H9 (cell line): ENCODE measurements around the gene SPACA5. TPM values are rescaled to one million over a fixed set of nuclear protein-coding genes. Genes with fewer than 3 reads are reported as not detected.
A peak's percentile ranks its signal among the peaks of the same experiment; 100 is the strongest.
"Not testable (repeated sequence)": the region's sequence is repeated elsewhere in the genome, so short reads cannot be mapped to it uniquely, and the experiment has no call there.

Experiments used
- DNase-seq: peaks from one replicate; pipeline ENCODE4 v3.0.0-alpha.2; 2017
- H2AFZ ChIP-seq: one replicate; pipeline ENCODE4 v1.6.1; 2013; ENCODE audit warnings: mild to moderate bottlenecking, low read length, control low read depth, moderate library complexity
- H2AK5ac ChIP-seq: 2 replicates; pipeline ENCODE4 v1.6.1; 2013; ENCODE audit warnings: low read length, control low read depth, mixed read lengths; ENCODE audit not compliant: insufficient read length
- H2BK120ac ChIP-seq: one replicate; pipeline ENCODE4 v1.6.1; 2013; ENCODE audit warnings: low read depth, mild to moderate bottlenecking, low read length, control low read depth, inconsistent platforms; ENCODE audit not compliant: poor library complexity, severe bottlenecking
- H2BK12ac ChIP-seq: 2 replicates; pipeline ENCODE4 v1.6.1; 2013; ENCODE audit warnings: low read length, control low read depth, mixed read lengths, low read depth; ENCODE audit not compliant: insufficient read length
- H2BK15ac ChIP-seq: 2 replicates; pipeline ENCODE4 v1.6.1; 2013; ENCODE audit warnings: low read depth, low read length, control low read depth
- H2BK20ac ChIP-seq: one replicate; pipeline ENCODE4 v1.6.1; 2013; ENCODE audit warnings: low read depth, mild to moderate bottlenecking, low read length, control low read depth, inconsistent platforms; ENCODE audit not compliant: poor library complexity, severe bottlenecking
- H2BK5ac ChIP-seq: 2 replicates; pipeline ENCODE4 v1.6.1; 2013; ENCODE audit warnings: low read length, control low read depth, mixed read lengths; ENCODE audit not compliant: insufficient read length
- H3K14ac ChIP-seq: 2 replicates; pipeline ENCODE4 v1.6.1; 2013; ENCODE audit warnings: low read length, control low read depth; ENCODE audit not compliant: insufficient read depth
- H3K18ac ChIP-seq: 2 replicates; pipeline ENCODE4 v1.6.1; 2013; ENCODE audit warnings: low read depth, mild to moderate bottlenecking, mixed read lengths, low read length, control low read depth; ENCODE audit not compliant: insufficient read length
- H3K23ac ChIP-seq: 2 replicates; pipeline ENCODE4 v1.6.1; 2013; ENCODE audit warnings: low read length, control low read depth, mixed read lengths, low read depth; ENCODE audit not compliant: insufficient read length
- H3K23me2 ChIP-seq: 2 replicates; pipeline ENCODE4 v1.6.1; 2013; ENCODE audit warnings: low read depth, mild to moderate bottlenecking, mixed read lengths, low read length, control low read depth; ENCODE audit not compliant: insufficient read length, poor library complexity, severe bottlenecking
- H3K27ac ChIP-seq: 2 replicates; pipeline ENCODE4 v1.5.1; 2013; ENCODE audit warnings: low read length, control low read depth, mixed read lengths, low read depth; ENCODE audit not compliant: insufficient read length
- H3K27me3 ChIP-seq: 2 replicates; pipeline ENCODE4 v1.6.1; 2013; ENCODE audit warnings: low read length, control low read depth, inconsistent platforms; ENCODE audit not compliant: insufficient read depth
- H3K4ac ChIP-seq: 2 replicates; pipeline ENCODE4 v1.6.1; 2013; ENCODE audit warnings: low read depth, mild to moderate bottlenecking, control low read depth, inconsistent platforms, low read length, moderate library complexity
- H3K4me1 ChIP-seq: 2 replicates; pipeline ENCODE4 v1.6.1; 2013; ENCODE audit warnings: low read length, control low read depth, inconsistent platforms; ENCODE audit not compliant: insufficient read depth
- H3K4me2 ChIP-seq: 2 replicates; pipeline ENCODE4 v1.6.1; 2013; ENCODE audit warnings: low read length, control low read depth, mixed read lengths; ENCODE audit not compliant: insufficient read length, insufficient read depth
- H3K56ac ChIP-seq: 2 replicates; pipeline ENCODE4 v1.6.1; 2013; ENCODE audit warnings: low read depth, mild to moderate bottlenecking, mixed read lengths, low read length, control low read depth; ENCODE audit not compliant: insufficient read length
- H3K79me1 ChIP-seq: 2 replicates; pipeline ENCODE4 v1.6.1; 2013; ENCODE audit warnings: low read depth, mild to moderate bottlenecking, moderate library complexity, low read length, control low read depth, inconsistent platforms; ENCODE audit not compliant: insufficient read depth, poor library complexity, severe bottlenecking
- H3K79me2 ChIP-seq: 2 replicates; pipeline ENCODE4 v1.6.1; 2013; ENCODE audit warnings: low read length, control low read depth, inconsistent platforms; ENCODE audit not compliant: insufficient read depth
- H3K9ac ChIP-seq: 2 replicates; pipeline ENCODE4 v1.6.1; 2013; ENCODE audit warnings: low read length, control low read depth, mixed read lengths; ENCODE audit not compliant: insufficient read length; ENCODE audit errors: extremely low read depth
- H3K9me3 ChIP-seq: one replicate; pipeline ENCODE4 v1.6.1; 2013; ENCODE audit warnings: low read depth, low read length, inconsistent platforms; ENCODE audit not compliant: control insufficient read depth
- H3T11ph ChIP-seq: one replicate; pipeline ENCODE4 v1.6.1; 2013; ENCODE audit warnings: mild to moderate bottlenecking, low read length, control low read depth, inconsistent platforms
- H4K20me1 ChIP-seq: one replicate; pipeline ENCODE4 v1.6.1; 2013; ENCODE audit not compliant: control insufficient read depth, insufficient read length, insufficient read depth
- H4K5ac ChIP-seq: 2 replicates; pipeline ENCODE4 v1.6.1; 2013; ENCODE audit warnings: low read depth, mild to moderate bottlenecking, mixed read lengths, low read length, control low read depth; ENCODE audit not compliant: insufficient read length
- H4K8ac ChIP-seq: replicated peaks from 2 replicates; pipeline ENCODE4 v1.6.1; 2013; ENCODE audit warnings: low read length, control low read depth, mixed read lengths, low read depth; ENCODE audit not compliant: insufficient read length
- H4K91ac ChIP-seq: 2 replicates; pipeline ENCODE4 v1.6.1; 2013; ENCODE audit warnings: low read depth, mild to moderate bottlenecking, moderate library complexity, mixed read lengths, low read length, control low read depth; ENCODE audit not compliant: insufficient read length
- H3K27ac Mint-ChIP-seq, 3 experiments: 2 replicates in 2 of 3; 3 replicates in 1 of 3; pipeline ENCODE4 v1.8.0; 2020 to 2021; ENCODE audit warnings: mixed read lengths in 3 of 3, mild to moderate bottlenecking in 1 of 3, moderate library complexity in 1 of 3
- H3K27me3 Mint-ChIP-seq: 2 replicates; pipeline ENCODE4 v1.8.0; 2021; ENCODE audit warnings: low read depth, mild to moderate bottlenecking, moderate library complexity, mixed read lengths
- H3K36me3 Mint-ChIP-seq, 3 experiments: 2 replicates in 2 of 3; 3 replicates in 1 of 3; pipeline ENCODE4 v1.8.0; 2020 to 2021; ENCODE audit warnings: low read depth in 3 of 3, mixed read lengths in 3 of 3; ENCODE audit not compliant: insufficient read depth in 1 of 3
- H3K4me1 Mint-ChIP-seq, 2 experiments: 2 replicates each; pipeline ENCODE4 v1.8.0; 2020; ENCODE audit warnings: mixed read lengths in 2 of 2
- H3K4me3 Mint-ChIP-seq, 2 experiments: 2 replicates in 1 of 2; 3 replicates in 1 of 2; pipeline ENCODE4 v1.8.0; 2020 to 2021; ENCODE audit warnings: mild to moderate bottlenecking in 2 of 2, mixed read lengths in 2 of 2, moderate library complexity in 1 of 2
- H3K9me3 Mint-ChIP-seq, 2 experiments: 2 replicates in 1 of 2; 3 replicates in 1 of 2; pipeline ENCODE4 v1.8.0; 2020; ENCODE audit warnings: mild to moderate bottlenecking in 2 of 2, mixed read lengths in 2 of 2, moderate library complexity in 1 of 2
- WGBS: extraction: QIAGEN DNeasy Blood & Tissue Kit; methylation state at CpG from one replicate; pipeline ENCODE4 v1.1.7; 2013; ENCODE audit warnings: missing lambda C conversion rate, low lambda C conversion rate, mixed read lengths; ENCODE audit not compliant: insufficient read length; ENCODE audit errors: extremely low coverage; 5-methylcytosine and 5-hydroxymethylcytosine counted together
- total RNA-seq: library from RNA; stranded (reverse); gene quantifications from 2 replicates; pipeline ENCODE4 v1.2.1, GENCODE V29; 2021
- TF ChIP-seq, protein P1 (sequence below): fragments of 200-600 bp; sonication (generic); conservative IDR thresholded peaks from 3 replicates; pipeline ENCODE4 v1.8.0; 2021; ENCODE audit warnings: antibody characterized with exemption, mild to moderate bottlenecking

The SPACA5 gene
- total RNA-seq, 1 experiment from 2014 or later = not detected

DNA sequence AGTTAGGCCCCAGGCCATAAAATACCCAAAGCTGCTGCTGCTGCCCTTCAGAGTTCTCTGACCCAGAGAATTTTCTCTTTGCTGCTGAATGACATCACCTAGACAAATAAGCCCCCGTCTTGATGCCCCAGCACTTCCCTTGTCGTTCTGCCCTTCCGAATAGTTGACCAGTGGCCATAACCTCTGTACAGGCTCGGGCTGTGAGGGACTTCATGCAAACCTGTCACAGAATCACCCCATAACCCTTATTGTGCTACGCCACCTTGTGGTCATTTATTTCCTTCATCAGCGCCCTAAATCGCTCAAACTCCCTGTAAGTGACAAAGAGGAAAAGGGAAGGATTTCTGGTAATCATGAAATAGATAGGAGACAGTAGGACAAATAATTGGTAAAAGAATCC lies 18.8 kb downstream of the SPACA5 start:
- Histone ChIP-seq H2BK12ac (no peak overlapping the region), H4K20me1 (no peaks in the 10 kb centered on the region), H3K4ac (no peak overlapping the region), H2AK5ac (no peak overlapping the region), H2BK120ac (no peak overlapping the region), H3K4me2 (no peak overlapping the region), H4K8ac (no peak overlapping the region), H3K9me3 (peaks cover 34% of the 10 kb centered on the region), H3K23me2 (no peaks in the 10 kb centered on the region), H3K79me1 (no peaks in the 10 kb centered on the region), H2AFZ (no peak overlapping the region), H3K56ac (no peak overlapping the region), H3K4me1 (no peaks in the 10 kb centered on the region), H3K23ac (no peak overlapping the region), H3K9ac (no peak overlapping the region), H3K14ac (no peak overlapping the region), H2BK5ac (no peak overlapping the region), H2BK20ac (no peak overlapping the region), H3T11ph (no peak overlapping the region), H3K18ac (no peak overlapping the region), H2BK15ac (no peak overlapping the region), H3K27me3 (no peaks in the 10 kb centered on the region), H4K91ac (no peak overlapping the region), H4K5ac (no peak overlapping the region), H3K79me2 (no peaks in the 10 kb centered on the region), H3K27ac (no peak overlapping the region)
- H3K36me3 Mint-ChIP-seq = peaks cover 0 to 5% (median 0%) of the 10 kb centered on the region in 3 experiments; a peak in 3 of 7 replicates
- TF ChIP-seq, protein P1, sequence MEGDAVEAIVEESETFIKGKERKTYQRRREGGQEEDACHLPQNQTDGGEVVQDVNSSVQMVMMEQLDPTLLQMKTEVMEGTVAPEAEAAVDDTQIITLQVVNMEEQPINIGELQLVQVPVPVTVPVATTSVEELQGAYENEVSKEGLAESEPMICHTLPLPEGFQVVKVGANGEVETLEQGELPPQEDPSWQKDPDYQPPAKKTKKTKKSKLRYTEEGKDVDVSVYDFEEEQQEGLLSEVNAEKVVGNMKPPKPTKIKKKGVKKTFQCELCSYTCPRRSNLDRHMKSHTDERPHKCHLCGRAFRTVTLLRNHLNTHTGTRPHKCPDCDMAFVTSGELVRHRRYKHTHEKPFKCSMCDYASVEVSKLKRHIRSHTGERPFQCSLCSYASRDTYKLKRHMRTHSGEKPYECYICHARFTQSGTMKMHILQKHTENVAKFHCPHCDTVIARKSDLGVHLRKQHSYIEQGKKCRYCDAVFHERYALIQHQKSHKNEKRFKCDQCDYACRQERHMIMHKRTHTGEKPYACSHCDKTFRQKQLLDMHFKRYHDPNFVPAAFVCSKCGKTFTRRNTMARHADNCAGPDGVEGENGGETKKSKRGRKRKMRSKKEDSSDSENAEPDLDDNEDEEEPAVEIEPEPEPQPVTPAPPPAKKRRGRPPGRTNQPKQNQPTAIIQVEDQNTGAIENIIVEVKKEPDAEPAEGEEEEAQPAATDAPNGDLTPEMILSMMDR = peak; percentile 70
- DNase-seq = peak; percentile 48
- no peak overlapping the region; a peak in 2 of 5 replicates for H3K4me3 Mint-ChIP-seq
- peaks cover 76 to 78% of the 10 kb centered on the region in 2 experiments for H3K9me3 Mint-ChIP-seq
- peaks cover 1% of the 10 kb centered on the region for H3K27me3 Mint-ChIP-seq
- H3K27ac Mint-ChIP-seq = no peak overlapping the region
- H3K4me1 Mint-ChIP-seq = peaks cover 4 to 7% of the 10 kb centered on the region in 2 experiments
- WGBS = no CpG with 5 or more reads among the region's 7 CpGs

DNA sequence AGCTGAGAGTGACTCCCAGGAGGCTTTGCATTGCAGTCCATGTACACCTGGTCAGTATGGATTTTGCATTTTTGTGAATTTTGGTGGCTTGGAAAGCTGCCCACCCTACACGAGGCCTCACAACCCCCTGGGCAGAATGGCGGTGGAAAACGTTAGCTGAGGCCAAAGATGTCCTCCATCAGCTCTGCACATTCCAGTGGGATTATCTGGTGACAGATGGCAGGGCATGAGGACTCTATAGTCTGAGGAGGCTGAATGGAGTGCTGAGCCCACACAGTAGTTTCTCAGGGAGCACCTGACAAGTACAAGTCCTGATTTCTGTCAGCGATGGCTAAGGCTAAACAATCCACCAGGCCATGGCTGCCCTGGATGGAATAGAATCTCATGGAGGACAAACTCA lies 20.8 kb downstream of the SPACA5 start:
- H3K23me2 ChIP-seq, H4K20me1 ChIP-seq, H2BK5ac ChIP-seq, H3K27ac Mint-ChIP-seq, H3K36me3 Mint-ChIP-seq, H2BK15ac ChIP-seq, H3K4me2 ChIP-seq, H3K79me1 ChIP-seq, H3K27me3 Mint-ChIP-seq, H3K79me2 ChIP-seq, H3K4ac ChIP-seq, H3K4me3 Mint-ChIP-seq, H4K91ac ChIP-seq, H2BK20ac ChIP-seq, H3K27ac ChIP-seq, H3K18ac ChIP-seq, H3K9ac ChIP-seq, H2AK5ac ChIP-seq, H4K8ac ChIP-seq, H3K4me1 ChIP-seq, H3K4me1 Mint-ChIP-seq, H2AFZ ChIP-seq, H2BK120ac ChIP-seq, DNase-seq, H4K5ac ChIP-seq, H3K14ac ChIP-seq, H3T11ph ChIP-seq, H3K23ac ChIP-seq, H3K27me3 ChIP-seq, H3K56ac ChIP-seq, H2BK12ac ChIP-seq: not testable (repeated sequence)
- peaks cover 68 to 75% of the 10 kb centered on the region in 2 experiments for H3K9me3 Mint-ChIP-seq
- peaks cover 37% of the 10 kb centered on the region for H3K9me3 ChIP-seq
- WGBS = no CpG with 5 or more reads among the region's 4 CpGs
